ENCODE results near the gene GPHB5. TPM values are rescaled to one million over a fixed set of nuclear protein-coding genes. Genes with fewer than 3 reads are reported as not detected.

GPHB5 gene
- total RNA-seq, 1 experiment from 2014 or later: not detected

DNA sequence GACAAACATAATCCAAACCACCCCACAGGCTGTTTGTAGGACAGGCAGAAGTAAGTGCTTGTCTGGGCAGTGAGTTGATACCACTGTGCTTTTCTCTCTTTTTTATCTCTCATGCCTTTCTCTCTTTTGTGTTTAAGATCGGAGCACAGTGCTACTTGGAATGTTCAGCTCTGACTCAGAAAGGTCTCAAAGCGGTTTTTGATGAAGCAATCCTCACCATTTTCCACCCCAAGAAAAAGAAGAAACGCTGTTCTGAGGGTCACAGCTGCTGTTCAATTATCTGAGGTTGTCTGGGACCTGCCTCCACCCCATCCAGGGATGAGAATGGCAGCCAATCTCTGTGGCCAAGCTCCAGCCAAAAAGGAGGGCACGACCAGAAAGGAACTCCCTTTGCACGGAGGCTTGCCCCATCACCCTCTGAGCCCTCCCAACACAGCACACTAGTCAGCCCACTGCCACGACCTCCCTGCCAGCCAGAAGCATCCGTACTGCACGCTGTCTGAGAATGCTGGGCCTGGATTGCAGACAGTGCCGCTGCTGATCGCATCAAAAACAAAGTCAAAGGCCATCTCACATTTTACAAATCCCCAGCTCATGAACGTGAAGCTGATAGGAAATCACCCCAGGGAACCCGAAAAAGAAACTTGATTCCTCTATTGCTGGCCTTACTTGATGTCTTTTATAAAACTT is 27.8 kb downstream of the GPHB5 start:
- Histone ChIP-seq H3K27ac (ENCODE audit: low read depth, low read length) (no peak overlapping the region), H2AFZ (ENCODE audit: low read depth, low read length, poor library complexity, severe bottlenecking) (no peak overlapping the region), H3K79me2 (ENCODE audit: insufficient read depth, low read length) (no peaks in the 10 kb centered on the region), H3K9me3 (ENCODE audit: control insufficient read depth in 1 of 2, insufficient read depth in 1 of 2, low read depth in 1 of 2, low read length in 2 of 2) (no peaks in the 10 kb centered on the region), H3K4me2 (ENCODE audit: low read length) (no peak overlapping the region), H3K4me3 (replicated peaks in 1 of 2; ENCODE audit: low read depth in 1 of 2, low read length in 2 of 2) (no peak overlapping the region), H3K36me3 (ENCODE audit: control insufficient read depth in 1 of 2, insufficient read depth in 2 of 2, low read length in 2 of 2) (no peaks in the 10 kb centered on the region), H4K20me1 (ENCODE audit: insufficient read depth) (no peaks in the 10 kb centered on the region), H3K4me1 (ENCODE audit: control insufficient read depth in 1 of 2, insufficient read depth in 2 of 2, low read length in 2 of 2) (no peaks in the 10 kb centered on the region), H3K27me3 (ENCODE audit: insufficient read depth, low read length) (peaks cover 67% of the 10 kb centered on the region), H3K9me2 (ENCODE audit: insufficient read depth) (no peaks in the 10 kb centered on the region), H3K9ac (ENCODE audit: low read length) (no peak overlapping the region)
- no peak for DNase-seq (ENCODE audit: low read depth, low spot score)
- intact Hi-C loops (cut with micrococcal nuclease): no loop called here
- no TSS peak for BruUV-seq (replicated peaks)
- no peak for TF ChIP-seq EZH2 (IDR thresholded peaks at IDR 0.05)
- TF ChIP-seq POLR2AphosphoS5 (IDR thresholded peaks at IDR 0.05; ENCODE audit: low read depth, low read length): no peak
- TF ChIP-seq, protein P1, sequence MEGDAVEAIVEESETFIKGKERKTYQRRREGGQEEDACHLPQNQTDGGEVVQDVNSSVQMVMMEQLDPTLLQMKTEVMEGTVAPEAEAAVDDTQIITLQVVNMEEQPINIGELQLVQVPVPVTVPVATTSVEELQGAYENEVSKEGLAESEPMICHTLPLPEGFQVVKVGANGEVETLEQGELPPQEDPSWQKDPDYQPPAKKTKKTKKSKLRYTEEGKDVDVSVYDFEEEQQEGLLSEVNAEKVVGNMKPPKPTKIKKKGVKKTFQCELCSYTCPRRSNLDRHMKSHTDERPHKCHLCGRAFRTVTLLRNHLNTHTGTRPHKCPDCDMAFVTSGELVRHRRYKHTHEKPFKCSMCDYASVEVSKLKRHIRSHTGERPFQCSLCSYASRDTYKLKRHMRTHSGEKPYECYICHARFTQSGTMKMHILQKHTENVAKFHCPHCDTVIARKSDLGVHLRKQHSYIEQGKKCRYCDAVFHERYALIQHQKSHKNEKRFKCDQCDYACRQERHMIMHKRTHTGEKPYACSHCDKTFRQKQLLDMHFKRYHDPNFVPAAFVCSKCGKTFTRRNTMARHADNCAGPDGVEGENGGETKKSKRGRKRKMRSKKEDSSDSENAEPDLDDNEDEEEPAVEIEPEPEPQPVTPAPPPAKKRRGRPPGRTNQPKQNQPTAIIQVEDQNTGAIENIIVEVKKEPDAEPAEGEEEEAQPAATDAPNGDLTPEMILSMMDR (IDR thresholded peaks at IDR 0.05 in 2 of 3, conservative IDR thresholded peaks at IDR 0.05 in 1 of 3; ENCODE audit: borderline replicate concordance in 1 of 3, insufficient read depth in 1 of 3, low read depth in 2 of 3, low read length in 2 of 3): no peak
- TF ChIP-seq EGR1 (IDR thresholded peaks at IDR 0.05; ENCODE audit: low read depth): no peak
- TF ChIP-seq FOSL1 (IDR thresholded peaks at IDR 0.05; ENCODE audit: low read depth): no peak
- TF ChIP-seq CEBPB (IDR thresholded peaks at IDR 0.05; ENCODE audit: low read depth): no peak
- no peak for TF ChIP-seq SIN3A (IDR thresholded peaks at IDR 0.05; ENCODE audit: low read depth)
- TF ChIP-seq, protein P2, sequence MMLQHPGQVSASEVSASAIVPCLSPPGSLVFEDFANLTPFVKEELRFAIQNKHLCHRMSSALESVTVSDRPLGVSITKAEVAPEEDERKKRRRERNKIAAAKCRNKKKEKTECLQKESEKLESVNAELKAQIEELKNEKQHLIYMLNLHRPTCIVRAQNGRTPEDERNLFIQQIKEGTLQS (IDR thresholded peaks at IDR 0.05): no peak
- TF ChIP-seq YY1 (IDR thresholded peaks at IDR 0.05; ENCODE audit: extremely low read depth, insufficient replicate concordance, low read depth, low read length): no peak
- TF ChIP-seq, protein P3, sequence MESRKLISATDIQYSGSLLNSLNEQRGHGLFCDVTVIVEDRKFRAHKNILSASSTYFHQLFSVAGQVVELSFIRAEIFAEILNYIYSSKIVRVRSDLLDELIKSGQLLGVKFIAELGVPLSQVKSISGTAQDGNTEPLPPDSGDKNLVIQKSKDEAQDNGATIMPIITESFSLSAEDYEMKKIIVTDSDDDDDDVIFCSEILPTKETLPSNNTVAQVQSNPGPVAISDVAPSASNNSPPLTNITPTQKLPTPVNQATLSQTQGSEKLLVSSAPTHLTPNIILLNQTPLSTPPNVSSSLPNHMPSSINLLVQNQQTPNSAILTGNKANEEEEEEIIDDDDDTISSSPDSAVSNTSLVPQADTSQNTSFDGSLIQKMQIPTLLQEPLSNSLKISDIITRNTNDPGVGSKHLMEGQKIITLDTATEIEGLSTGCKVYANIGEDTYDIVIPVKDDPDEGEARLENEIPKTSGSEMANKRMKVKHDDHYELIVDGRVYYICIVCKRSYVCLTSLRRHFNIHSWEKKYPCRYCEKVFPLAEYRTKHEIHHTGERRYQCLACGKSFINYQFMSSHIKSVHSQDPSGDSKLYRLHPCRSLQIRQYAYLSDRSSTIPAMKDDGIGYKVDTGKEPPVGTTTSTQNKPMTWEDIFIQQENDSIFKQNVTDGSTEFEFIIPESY (IDR thresholded peaks at IDR 0.05; ENCODE audit: extremely low read depth, insufficient replicate concordance, low read length): no peak
- no peak for TF ChIP-seq POLR2A (IDR thresholded peaks at IDR 0.05; ENCODE audit: borderline replicate concordance, extremely low read depth, insufficient read depth, insufficient read length)
- no peak for TF ChIP-seq CBX3 (IDR thresholded peaks at IDR 0.05; ENCODE audit: low read depth)
- no peak for TF ChIP-seq EZH2phosphoT487 (IDR thresholded peaks at IDR 0.05; ENCODE audit: borderline replicate concordance)
- TF ChIP-seq RAD21 (IDR thresholded peaks at IDR 0.05; ENCODE audit: low read depth): no peak
- TF ChIP-seq ELF1 (IDR thresholded peaks at IDR 0.05; ENCODE audit: borderline replicate concordance, low read depth): no peak
- POLR2A ChIA-PET: no interaction called here
- RAD21 ChIA-PET (ENCODE audit: low non-redundant PET in 1 of 2, low total read pairs in 2 of 2, uncharacterized antibody in 2 of 2, unreplicated experiment in 2 of 2): no interaction called here
- ATAC-seq: no peak
- CTCF ChIA-PET: no interaction called here
